ENCODE results near the gene SSPN. TPM values are rescaled to one million over a fixed set of nuclear protein-coding genes. Genes with fewer than 3 reads are reported as not detected.

Gene SSPN
- total and polyA plus RNA-seq, 9 donors: 71.5 to 126 (median 96.5) TPM

DNA sequence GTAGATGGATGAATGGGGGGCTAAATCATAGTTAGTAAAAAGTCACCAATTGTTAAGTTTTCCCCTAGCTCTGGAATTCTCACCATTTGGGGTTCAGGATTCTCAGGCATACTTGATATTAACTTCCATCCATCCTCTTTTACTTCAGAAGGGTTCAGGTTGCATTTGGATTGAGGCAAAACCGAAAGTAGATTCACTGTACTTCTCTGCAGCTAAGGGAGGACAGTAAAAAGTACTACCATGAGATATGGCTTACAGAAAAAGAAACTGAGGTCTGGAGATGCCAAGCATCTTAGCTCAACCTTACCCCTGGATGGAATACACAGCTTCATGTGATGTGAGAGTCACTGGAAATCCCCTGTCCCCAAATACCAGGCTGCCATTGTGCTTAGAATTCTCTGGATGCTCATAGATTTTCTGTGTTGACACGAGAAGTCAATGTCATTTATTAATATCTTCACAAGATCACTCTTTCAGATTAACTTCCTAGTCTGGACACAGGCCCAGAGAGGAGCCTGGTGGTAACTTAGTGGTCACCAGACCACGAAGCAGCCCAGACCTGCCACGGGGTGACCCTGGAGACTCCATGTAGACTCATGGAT is 87.1 kb downstream of the SSPN start:
- Histone ChIP-seq H3K27ac (ENCODE audit: low read length) (no peak overlapping the region), H3K36me3 (ENCODE audit: control insufficient read depth, insufficient read depth, low read length) (no peaks in the 10 kb centered on the region), H3K9me3 (replicated peaks; ENCODE audit: control insufficient read depth, low read depth, low read length) (peaks cover 3% of the 10 kb centered on the region), H3K27me3 (ENCODE audit: control insufficient read depth, insufficient read depth, low read length) (no peaks in the 10 kb centered on the region), H3K4me3 (ENCODE audit: low read length) (no peak overlapping the region), H3K4me1 (ENCODE audit: control insufficient read depth, insufficient read depth, low read length) (peaks cover 20% of the 10 kb centered on the region)
- 100% methylated on average over 1 of the region's 4 CpGs for WGBS (ENCODE audit: insufficient coverage)
- no peak for DNase-seq

GRCh38 chr12:26283046-26283445 is 87.7 kb downstream of the SSPN start:
- no peaks in the 10 kb centered on the region for H3K36me3 ChIP-seq (ENCODE audit: control insufficient read depth, insufficient read depth, low read length)
- no peak overlapping the region for H3K27ac ChIP-seq (ENCODE audit: low read length)
- no peaks in the 10 kb centered on the region for H3K27me3 ChIP-seq (ENCODE audit: control insufficient read depth, insufficient read depth, low read length)
- no peak overlapping the region for H3K4me3 ChIP-seq (ENCODE audit: low read length)
- no peak for DNase-seq
- H3K4me1 ChIP-seq (ENCODE audit: control insufficient read depth, insufficient read depth, low read length): peaks cover 25% of the 10 kb centered on the region
- 70% methylated on average over 1 of the region's 1 CpG for WGBS (ENCODE audit: insufficient coverage)
- H3K9me3 ChIP-seq (replicated peaks; ENCODE audit: control insufficient read depth, low read depth, low read length): peaks cover 3% of the 10 kb centered on the region

DNA sequence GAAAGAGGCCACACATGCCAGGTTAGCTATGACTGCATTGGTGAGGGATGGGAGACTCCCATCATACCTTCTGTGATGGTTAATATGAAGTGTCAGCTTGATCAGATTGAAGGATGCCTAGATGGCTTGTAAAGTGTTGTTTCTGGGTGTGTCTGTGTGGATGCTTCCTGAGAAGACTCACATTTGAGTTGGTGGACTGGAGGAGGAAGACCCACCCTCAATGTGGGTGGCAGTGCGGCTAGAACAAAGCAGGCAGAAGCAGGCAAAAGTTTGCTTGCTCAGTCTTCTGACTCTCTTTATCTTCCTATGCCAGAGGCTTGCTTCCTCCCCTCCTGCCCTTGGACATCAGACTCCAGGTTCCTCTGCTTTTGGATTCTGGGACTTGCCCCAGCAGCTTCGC is 88.2 kb downstream of the SSPN start:
- 78% methylated on average over 2 of the region's 2 CpGs for WGBS (ENCODE audit: insufficient coverage)
- H3K9me3 ChIP-seq (replicated peaks; ENCODE audit: control insufficient read depth, low read depth, low read length): peaks cover 3% of the 10 kb centered on the region
- H3K4me1 ChIP-seq (ENCODE audit: control insufficient read depth, insufficient read depth, low read length): peaks cover 26% of the 10 kb centered on the region
- DNase-seq: no peak
- H3K27ac ChIP-seq (ENCODE audit: low read length): no peak overlapping the region
- no peaks in the 10 kb centered on the region for H3K36me3 ChIP-seq (ENCODE audit: control insufficient read depth, insufficient read depth, low read length)
- H3K4me3 ChIP-seq (ENCODE audit: low read length): no peak overlapping the region
- H3K27me3 ChIP-seq (ENCODE audit: control insufficient read depth, insufficient read depth, low read length): no peaks in the 10 kb centered on the region

DNA sequence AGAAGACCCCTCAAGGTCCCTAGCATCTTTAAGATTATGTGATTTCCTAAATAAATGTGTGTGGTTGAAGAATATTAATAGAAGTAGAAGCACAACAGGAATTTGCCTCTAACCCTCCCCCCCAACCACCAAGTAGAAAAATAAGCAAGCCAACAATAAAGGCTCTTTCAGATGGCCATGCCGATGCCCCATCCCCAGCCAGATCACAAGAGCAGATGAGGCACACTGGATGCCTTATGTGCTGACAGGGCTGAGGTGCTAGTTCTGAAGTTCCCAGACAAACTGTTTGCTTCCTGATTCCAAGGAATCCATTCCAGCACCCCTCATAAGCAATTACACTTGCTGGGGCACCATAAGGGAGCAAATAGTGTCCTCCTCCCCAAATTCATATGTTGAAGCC is 90.0 kb downstream of the SSPN start:
- WGBS (ENCODE audit: insufficient coverage): no CpG with 5 or more reads among the region's 1 CpG
- Histone ChIP-seq H3K4me3 (ENCODE audit: low read length) (no peak overlapping the region), H3K9me3 (replicated peaks; ENCODE audit: control insufficient read depth, low read depth, low read length) (peaks cover 3% of the 10 kb centered on the region), H3K27me3 (ENCODE audit: control insufficient read depth, insufficient read depth, low read length) (no peaks in the 10 kb centered on the region), H3K36me3 (ENCODE audit: control insufficient read depth, insufficient read depth, low read length) (no peaks in the 10 kb centered on the region), H3K4me1 (ENCODE audit: control insufficient read depth, insufficient read depth, low read length) (peaks cover 19% of the 10 kb centered on the region), H3K27ac (ENCODE audit: low read length) (no peak overlapping the region)
- DNase-seq: no peak

DNA sequence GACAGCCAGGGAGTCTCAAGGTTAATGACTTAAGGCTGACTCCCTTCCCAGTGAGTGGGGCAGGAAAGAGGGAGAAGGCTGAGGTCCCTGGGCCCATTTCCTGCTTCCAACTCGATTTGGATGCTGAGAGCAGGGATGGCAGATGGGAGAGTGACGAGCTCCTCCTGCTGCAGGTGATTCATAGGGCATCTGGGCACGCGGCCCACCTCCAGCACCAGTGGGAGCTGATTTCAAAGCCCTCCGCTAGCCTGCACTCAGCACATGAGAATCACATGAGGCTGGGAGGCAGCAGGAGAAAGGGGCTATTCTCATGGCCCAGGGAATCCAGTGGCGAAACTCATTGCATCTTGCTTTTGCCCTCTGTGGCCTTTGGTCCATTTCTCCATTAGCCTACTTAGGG is 90.8 kb downstream of the SSPN start:
- 80% methylated on average over 5 of the region's 6 CpGs for WGBS (ENCODE audit: insufficient coverage)
- peaks cover 19% of the 10 kb centered on the region for H3K4me1 ChIP-seq (ENCODE audit: control insufficient read depth, insufficient read depth, low read length)
- H3K4me3 ChIP-seq (ENCODE audit: low read length): no peak overlapping the region
- H3K27me3 ChIP-seq (ENCODE audit: control insufficient read depth, insufficient read depth, low read length): no peaks in the 10 kb centered on the region
- H3K9me3 ChIP-seq (replicated peaks; ENCODE audit: control insufficient read depth, low read depth, low read length): peaks cover 3% of the 10 kb centered on the region
- no peak overlapping the region for H3K27ac ChIP-seq (ENCODE audit: low read length)
- no peak for DNase-seq
- H3K36me3 ChIP-seq (ENCODE audit: control insufficient read depth, insufficient read depth, low read length): no peaks in the 10 kb centered on the region

- peaks cover 3% of the 10 kb centered on the region for H3K9me3 ChIP-seq (replicated peaks; ENCODE audit: control insufficient read depth, low read depth, low read length)
- peak overlapping the region; percentile 81 for H3K27ac ChIP-seq (ENCODE audit: low read length)
- 63% methylated on average over 9 of the region's 14 CpGs for WGBS (ENCODE audit: insufficient coverage)
- peaks cover 19% of the 10 kb centered on the region for H3K4me1 ChIP-seq (ENCODE audit: control insufficient read depth, insufficient read depth, low read length)
- no peaks in the 10 kb centered on the region for H3K27me3 ChIP-seq (ENCODE audit: control insufficient read depth, insufficient read depth, low read length)
- no peaks in the 10 kb centered on the region for H3K36me3 ChIP-seq (ENCODE audit: control insufficient read depth, insufficient read depth, low read length)
- peak; percentile 72 for DNase-seq
- H3K4me3 ChIP-seq (ENCODE audit: low read length): no peak overlapping the region
Observed at GRCh38 chr12:26287671-26288381, 92.5 kb downstream of the SSPN start.

GRCh38 chr12:26290565-26290964 is 95.2 kb downstream of the SSPN start:
- Histone ChIP-seq H3K27ac (ENCODE audit: low read length) (no peak overlapping the region), H3K36me3 (ENCODE audit: control insufficient read depth, insufficient read depth, low read length) (no peaks in the 10 kb centered on the region), H3K27me3 (ENCODE audit: control insufficient read depth, insufficient read depth, low read length) (no peaks in the 10 kb centered on the region), H3K9me3 (replicated peaks; ENCODE audit: control insufficient read depth, low read depth, low read length) (peaks cover 3% of the 10 kb centered on the region), H3K4me1 (ENCODE audit: control insufficient read depth, insufficient read depth, low read length) (peaks cover 19% of the 10 kb centered on the region), H3K4me3 (ENCODE audit: low read length) (no peak overlapping the region)
- 67% methylated on average over 1 of the region's 2 CpGs for WGBS (ENCODE audit: insufficient coverage)
- DNase-seq: no peak

- Histone ChIP-seq H3K4me3 (ENCODE audit: low read length) (no peak overlapping the region), H3K36me3 (ENCODE audit: control insufficient read depth, insufficient read depth, low read length) (no peaks in the 10 kb centered on the region), H3K9me3 (replicated peaks; ENCODE audit: control insufficient read depth, low read depth, low read length) (no peaks in the 10 kb centered on the region), H3K4me1 (ENCODE audit: control insufficient read depth, insufficient read depth, low read length) (peaks cover 10% of the 10 kb centered on the region), H3K27me3 (ENCODE audit: control insufficient read depth, insufficient read depth, low read length) (no peaks in the 10 kb centered on the region), H3K27ac (ENCODE audit: low read length) (no peak overlapping the region)
- no peak for DNase-seq
- no CpG with 5 or more reads among the region's 1 CpG for WGBS (ENCODE audit: insufficient coverage)
Observed at GRCh38 chr12:26292596-26292995, 97.2 kb downstream of the SSPN start.

- no peaks in the 10 kb centered on the region for H3K36me3 ChIP-seq (ENCODE audit: control insufficient read depth, insufficient read depth, low read length)
- H3K4me1 ChIP-seq (ENCODE audit: control insufficient read depth, insufficient read depth, low read length): no peaks in the 10 kb centered on the region
- no peak overlapping the region for H3K4me3 ChIP-seq (ENCODE audit: low read length)
- H3K9me3 ChIP-seq (replicated peaks; ENCODE audit: control insufficient read depth, low read depth, low read length): no peaks in the 10 kb centered on the region
- DNase-seq: no peak
- WGBS (ENCODE audit: insufficient coverage): 84% methylated on average over 2 of the region's 2 CpGs
- H3K27ac ChIP-seq (ENCODE audit: low read length): no peak overlapping the region
- no peaks in the 10 kb centered on the region for H3K27me3 ChIP-seq (ENCODE audit: control insufficient read depth, insufficient read depth, low read length)
Observed at GRCh38 chr12:26293612-26294011, 98.2 kb downstream of the SSPN start.

GRCh38 chr12:26295001-26295400 is 99.6 kb downstream of the SSPN start:
- Histone ChIP-seq H3K36me3 (ENCODE audit: control insufficient read depth, insufficient read depth, low read length) (no peaks in the 10 kb centered on the region), H3K27ac (ENCODE audit: low read length) (no peak overlapping the region), H3K27me3 (ENCODE audit: control insufficient read depth, insufficient read depth, low read length) (no peaks in the 10 kb centered on the region), H3K9me3 (replicated peaks; ENCODE audit: control insufficient read depth, low read depth, low read length) (no peaks in the 10 kb centered on the region), H3K4me3 (ENCODE audit: low read length) (no peak overlapping the region), H3K4me1 (ENCODE audit: control insufficient read depth, insufficient read depth, low read length) (no peaks in the 10 kb centered on the region)
- no CpG with 5 or more reads among the region's 4 CpGs for WGBS (ENCODE audit: insufficient coverage)
- DNase-seq: no peak

All from muscle of leg (tissue), 11 donors.